ENCODE measurements around the gene CERK. TPM values are rescaled to one million over a fixed set of nuclear protein-coding genes. Genes with fewer than 3 reads are reported as not detected.

Gene CERK
- 13.0 and 16.6 TPM in 2 replicates for total RNA-seq

GRCh38 chr22:46737976-46738646 is at the start of gene CERK:
TSS of gene CERK (minus strand) at chr22:46738252. CDS start at chr22:46738148, 104 bp downstream.

GRCh38 chr22:46762238-46763050 is 24.4 kb upstream of the CERK start, which contains the start of gene TBC1D22A:
TSS of gene TBC1D22A (plus strand) at chr22:46762650. CDS start at chr22:46762787, 137 bp downstream.

Other genes starting within 250 kb of the CERK start
- gene CELSR1, start 200.6 kb downstream of the CERK start, total RNA-seq: 25.6 and 52.6 TPM in 2 replicates
- 8.5 and 18.0 TPM in 2 replicates for gene GRAMD4, start 117.9 kb downstream of the CERK start, total RNA-seq
- gene TBC1D22A, start 24.4 kb upstream of the CERK start, total RNA-seq: 18.9 and 24.5 TPM in 2 replicates

Measured in hair follicular keratinocyte (primary cell).